H1 (cell line): ENCODE measurements around the gene TOMM34. TPM values are rescaled to one million over a fixed set of nuclear protein-coding genes. Genes with fewer than 3 reads are reported as not detected.

Experiments used
- CTCF ChIA-PET: fragments of 300-600 bp; sonication (Branson Sonifier 250); formaldehyde crosslinking; loops from one replicate; lab custom pipeline; 2021; ENCODE audit not compliant: partially characterized antibody; lab: Charles Lee
- POLR2A ChIA-PET: fragments of 300-600 bp; sonication (Branson Sonifier 250); formaldehyde crosslinking; loops from one replicate; lab custom pipeline; 2021; ENCODE audit warnings: inconsistent platforms; ENCODE audit not compliant: partially characterized antibody; lab: Charles Lee
- DNase-seq, 2 experiments: peaks; one replicate each; pipeline versions ENCODE4 v3.0.0 to v3.0.0-alpha.2; 2010 to 2022; ENCODE audit warnings: low spot score in 2 of 2, low read depth in 1 of 2, mixed read lengths in 1 of 2
- FAIRE-seq: peaks from 2 replicates; lab custom pipeline; 2011; peaks lifted over from hg19 to GRCh38; lab: Jason Lieb, UNC
- H2AFZ ChIP-seq: 2 replicates; pipeline ENCODE4 v1.8.1; 2012; ENCODE audit warnings: low read length, inconsistent platforms
- H2AK5ac ChIP-seq: 2 replicates; pipeline ENCODE4 v1.6.1; 2013; ENCODE audit warnings: low read depth, low read length
- H2BK120ac ChIP-seq: replicated peaks from 2 replicates; pipeline ENCODE3; 2013; ENCODE audit warnings: low read depth, low read length, inconsistent platforms
- H2BK12ac ChIP-seq: 2 replicates; pipeline ENCODE4 v1.6.1; 2013; ENCODE audit warnings: low read depth, low read length
- H2BK15ac ChIP-seq: 2 replicates; pipeline ENCODE4 v1.6.1; 2013; ENCODE audit warnings: low read length
- H2BK20ac ChIP-seq: 2 replicates; pipeline ENCODE4 v1.6.1; 2013; ENCODE audit warnings: low read length
- H2BK5ac ChIP-seq: 2 replicates; pipeline ENCODE4 v1.6.1; 2013; ENCODE audit warnings: low read depth, low read length
- H3K14ac ChIP-seq: 2 replicates; pipeline ENCODE4 v1.6.1; 2013; ENCODE audit warnings: inconsistent platforms; ENCODE audit not compliant: insufficient read length
- H3K18ac ChIP-seq: 2 replicates; pipeline ENCODE4 v1.6.1; 2013; ENCODE audit warnings: low read length; ENCODE audit errors: extremely low read depth
- H3K23ac ChIP-seq: 2 replicates; pipeline ENCODE4 v1.6.1; 2013; ENCODE audit warnings: inconsistent platforms; ENCODE audit not compliant: insufficient read length
- H3K23me2 ChIP-seq: 2 replicates; pipeline ENCODE4 v1.6.1; 2013; ENCODE audit warnings: low read depth, low read length
- H3K27ac ChIP-seq: 2 replicates; pipeline ENCODE4 v1.6.1; 2011; ENCODE audit warnings: low read depth, low read length, inconsistent platforms
- H3K27me3 ChIP-seq, 4 experiments: replicated peaks in 1 of 4; 1 replicate in 1 of 4; 2 replicates in 3 of 4; pipeline versions ENCODE4 v1.6.1 to v1.8.1; 2011 to 2013; ENCODE audit warnings: low read length in 3 of 4, mild to moderate bottlenecking in 3 of 4, inconsistent platforms in 2 of 4, mixed read lengths in 2 of 4, moderate library complexity in 1 of 4; ENCODE audit not compliant: control insufficient read depth in 3 of 4, insufficient read depth in 3 of 4; ENCODE audit errors: extremely low read depth in 1 of 4
- H3K36me3 ChIP-seq, 4 experiments: 2 replicates each; pipeline versions ENCODE4 v1.6.1 to v1.8.1; 2011 to 2013; ENCODE audit warnings: mild to moderate bottlenecking in 4 of 4, low read length in 3 of 4, moderate library complexity in 2 of 4, control low read depth in 1 of 4, inconsistent platforms in 1 of 4; ENCODE audit not compliant: insufficient read depth in 4 of 4, control insufficient read depth in 2 of 4
- H3K4ac ChIP-seq: replicated peaks from 2 replicates; pipeline ENCODE3; 2013; ENCODE audit warnings: low read length, low read depth, mixed read lengths, inconsistent platforms; ENCODE audit not compliant: insufficient read length
- H3K4me1 ChIP-seq, 4 experiments: replicated peaks in 1 of 4; 1 replicate in 1 of 4; 2 replicates in 3 of 4; pipeline versions ENCODE4 v1.6.1 to v1.8.1; 2011 to 2013; ENCODE audit warnings: low read length in 3 of 4, inconsistent platforms in 2 of 4, mixed read lengths in 1 of 4; ENCODE audit not compliant: insufficient read depth in 4 of 4, control insufficient read depth in 3 of 4
- H3K4me2 ChIP-seq, 2 experiments: 2 replicates each; pipeline versions ENCODE4 v1.6.1 to v1.8.1; 2011 to 2013; ENCODE audit warnings: low read depth in 2 of 2, low read length in 2 of 2, control low read depth in 1 of 2, inconsistent platforms in 1 of 2, mild to moderate bottlenecking in 1 of 2; ENCODE audit not compliant: insufficient read depth in 1 of 2
- H3K4me3 ChIP-seq, 4 experiments: fragments of 200-600, 300-600 bp in 1 of 4; sonication (generic), shearing (Covaris generic), sonication (Bioruptor Twin) in 1 of 4; 2 replicates each; pipeline versions ENCODE4 v1.5.1 to v1.8.1; 2011 to 2016; ENCODE audit warnings: low read length in 4 of 4, low read depth in 3 of 4, control low read depth in 2 of 4, inconsistent platforms in 2 of 4, mild to moderate bottlenecking in 2 of 4, mixed read lengths in 1 of 4, moderate library complexity in 1 of 4; ENCODE audit not compliant: insufficient read depth in 2 of 4; ENCODE audit errors: extremely low read depth in 1 of 4
- H3K56ac ChIP-seq: replicated peaks from 2 replicates; pipeline ENCODE3; 2013; ENCODE audit warnings: low read depth, mild to moderate bottlenecking, mixed read lengths, low read length, inconsistent platforms; ENCODE audit not compliant: insufficient read length
- H3K79me1 ChIP-seq: 2 replicates; pipeline ENCODE4 v1.6.1; 2013; ENCODE audit warnings: low read depth, low read length, control low read depth
- H3K79me2 ChIP-seq, 2 experiments: 2 replicates each; pipeline versions ENCODE4 v1.6.1 to v1.8.1; 2012 to 2013; ENCODE audit warnings: low read length in 2 of 2, mild to moderate bottlenecking in 2 of 2, inconsistent platforms in 1 of 2; ENCODE audit not compliant: insufficient read depth in 2 of 2, control insufficient read depth in 1 of 2
- H3K9ac ChIP-seq, 4 experiments: replicated peaks in 1 of 4; 1 replicate in 1 of 4; 2 replicates in 3 of 4; pipeline versions ENCODE4 v1.6.1 to v1.8.1; 2011 to 2013; ENCODE audit warnings: low read depth in 3 of 4, low read length in 3 of 4, control low read depth in 2 of 4, mild to moderate bottlenecking in 2 of 4, moderate library complexity in 2 of 4, inconsistent platforms in 1 of 4; ENCODE audit errors: extremely low read depth in 1 of 4
- H3K9me3 ChIP-seq, 2 experiments: 2 replicates each; pipeline versions ENCODE4 v1.6.1 to v1.8.1; 2012 to 2013; ENCODE audit warnings: mild to moderate bottlenecking in 2 of 2, moderate library complexity in 2 of 2, control low read depth in 1 of 2, inconsistent platforms in 1 of 2, low read depth in 1 of 2, low read length in 1 of 2, mixed read lengths in 1 of 2; ENCODE audit not compliant: insufficient read depth in 2 of 2
- H4K20me1 ChIP-seq, 2 experiments: replicated peaks in 1 of 2; 2 replicates each; pipeline versions ENCODE3 to v1.8.1; 2011 to 2013; ENCODE audit warnings: inconsistent platforms in 2 of 2, low read length in 2 of 2, mild to moderate bottlenecking in 1 of 2; ENCODE audit not compliant: insufficient read depth in 2 of 2, control insufficient read depth in 1 of 2
- H4K5ac ChIP-seq: 2 replicates; pipeline ENCODE4 v1.6.1; 2013; ENCODE audit warnings: low read length, low read depth, mixed read lengths, inconsistent platforms; ENCODE audit not compliant: insufficient read length
- H4K8ac ChIP-seq: 2 replicates; pipeline ENCODE4 v1.8.0; 2013; ENCODE audit warnings: mild to moderate bottlenecking, moderate library complexity, low read length, inconsistent platforms; ENCODE audit not compliant: insufficient read depth; ENCODE audit errors: extremely low read depth
- H4K91ac ChIP-seq: replicated peaks from 2 replicates; pipeline ENCODE3; 2013; ENCODE audit warnings: low read length, mixed read lengths, inconsistent platforms; ENCODE audit not compliant: insufficient read length
- CREB1 ChIP-seq: IDR thresholded peaks from 2 replicates; pipeline ENCODE4 v1.6.1; 2012; ENCODE audit warnings: inconsistent platforms
- CTBP2 ChIP-seq: IDR thresholded peaks from 2 replicates; pipeline ENCODE4 v1.7.0; 2011; ENCODE audit warnings: borderline replicate concordance, mild to moderate bottlenecking, moderate library complexity, mixed read lengths, low read length; ENCODE audit not compliant: insufficient read depth, insufficient read length
- E2F6 ChIP-seq: IDR thresholded peaks from 2 replicates; pipeline ENCODE4 v1.6.1; 2012; ENCODE audit warnings: inconsistent platforms
- JUN ChIP-seq: IDR thresholded peaks from 2 replicates; pipeline ENCODE4 v1.6.1; 2011; ENCODE audit warnings: low read depth, mild to moderate bottlenecking, improper control_type of control experiment, low read length
- NANOG ChIP-seq: IDR thresholded peaks from 2 replicates; pipeline ENCODE4 v1.6.1; 2011; ENCODE audit warnings: low read length, low read depth, mild to moderate bottlenecking, inconsistent platforms; ENCODE audit not compliant: insufficient read depth, poor library complexity, severe bottlenecking
- RFX5 ChIP-seq: IDR thresholded peaks from 2 replicates; pipeline ENCODE4 v1.6.1; 2011; ENCODE audit warnings: low read depth, low read length, improper control_type of control experiment, borderline replicate concordance
- RXRA ChIP-seq: IDR thresholded peaks from 2 replicates; pipeline ENCODE4 v1.6.1; 2011; ENCODE audit warnings: low read depth, mild to moderate bottlenecking, low read length, moderate library complexity; ENCODE audit not compliant: insufficient read depth
- SIX5 ChIP-seq: IDR thresholded peaks from 2 replicates; pipeline ENCODE4 v1.6.1; 2011; ENCODE audit warnings: mild to moderate bottlenecking, low read depth, low read length
- SP4 ChIP-seq: IDR thresholded peaks from 2 replicates; pipeline ENCODE4 v1.6.1; 2012; ENCODE audit warnings: low read length, inconsistent platforms
- TCF12 ChIP-seq: IDR thresholded peaks from 2 replicates; pipeline ENCODE4 v1.6.1; 2011; ENCODE audit warnings: low read depth, mild to moderate bottlenecking, low read length
- WGBS, 2 experiments: shearing (Covaris generic) in 1 of 2; methylation state at CpG; one replicate each; pipeline versions ENCODE4 v1.1.6 to v1.1.7; 2013 to 2015; ENCODE audit warnings: low lambda C conversion rate in 2 of 2, mixed read lengths in 2 of 2, inconsistent platforms in 1 of 2, low coverage in 1 of 2, missing lambda C conversion rate in 1 of 2; ENCODE audit not compliant: insufficient replicate concordance in 2 of 2, insufficient coverage in 1 of 2, insufficient read length in 1 of 2; ENCODE audit errors: extremely low coverage in 1 of 2, missing lambda C conversion rate in 1 of 2; 5-methylcytosine and 5-hydroxymethylcytosine counted together
- polyA plus RNA-seq, 7 experiments: library from polyadenylated mRNA; depleted of rRNA in 3 of 7; stranded (reverse) in 5 of 7; unstranded in 2 of 7; fragments of >200 nt in 5 of 7; fragments of 200-250 nt in 2 of 7; gene quantifications; 1 replicate in 5 of 7; 2 replicates in 1 of 7; 4 replicates in 1 of 7; pipeline versions ENCODE4 v1.2.1 to v1.2.3, GENCODE V29; 2011 to 2013; ENCODE audit warnings: missing spikeins in 2 of 7, mixed read lengths in 2 of 7
- total RNA-seq: library from RNA; stranded (reverse); fragmentation: NEBNext Ultra II Directional; extraction: Animal tissue kit (Norgen Biotek cat#: 25700); gene quantifications from 2 replicates; pipeline ENCODE4 v1.2.1, GENCODE V29; 2021

The TOMM34 gene
- total and polyA plus RNA-seq, 2 of the 8 experiments (the other 6 are each of a cell fraction or from before 2014, with no cell fraction given), result 32.1 to 35.1 TPM

DNA sequence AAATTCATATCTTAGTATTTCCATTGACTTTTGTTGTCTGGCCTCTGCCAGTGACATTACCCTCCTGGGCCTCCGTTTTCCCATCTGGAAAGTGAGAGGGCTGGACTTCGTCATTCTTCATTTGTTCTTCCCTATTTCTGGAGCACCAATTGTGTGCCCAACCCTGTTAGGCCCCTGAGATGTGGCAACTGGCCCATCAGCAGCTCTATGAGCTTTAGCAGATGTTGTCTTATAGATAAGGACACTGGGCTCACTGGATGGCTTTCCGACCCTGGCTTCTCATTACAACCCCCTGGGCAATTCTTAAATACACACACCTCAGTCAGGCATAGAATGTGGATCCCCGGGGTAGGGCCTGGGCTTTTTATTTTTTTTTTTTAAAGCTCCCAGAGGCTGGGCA is 35.7 kb downstream of the TOMM34 start:
- no peak overlapping the region for H2BK15ac ChIP-seq
- H4K5ac ChIP-seq, result no peak overlapping the region
- DNase-seq, result no peak
- no peak overlapping the region for H2AK5ac ChIP-seq
- 85% methylated on average over 4 of the region's 4 CpGs; no CpG with 5 or more reads in 1 of the 2 experiments for WGBS, 2 experiments
- H3K9ac ChIP-seq, result no peak overlapping the region
- H3K23ac ChIP-seq, result no peak overlapping the region
- no peak overlapping the region for H2AFZ ChIP-seq
- CTCF ChIA-PET, result interaction anchor here (0.6 to 2.1 kb wide), 6 partner anchors 14 to 850 kb away, joined by 3 to 8 read pairs (median 4); no protein-coding TSS in a partner anchor
- no peaks in the 10 kb centered on the region for H3K4me1 ChIP-seq
- H3K9me3 ChIP-seq, result no peaks in the 10 kb centered on the region
- H3K27ac ChIP-seq, result no peak overlapping the region
- H3K79me1 ChIP-seq, result no peaks in the 10 kb centered on the region
- H3K4ac ChIP-seq, result no peak overlapping the region
- no peak overlapping the region for H2BK5ac ChIP-seq
- H2BK120ac ChIP-seq, result no peak overlapping the region
- no peak overlapping the region for H3K18ac ChIP-seq
- no peak overlapping the region for H3K56ac ChIP-seq
- H3K4me2 ChIP-seq, result no peak overlapping the region
- H3K23me2 ChIP-seq, result no peaks in the 10 kb centered on the region
- H3K27me3 ChIP-seq, result no peaks in the 10 kb centered on the region
- H3K79me2 ChIP-seq, result no peaks in the 10 kb centered on the region
- POLR2A ChIA-PET, result interaction anchor here (1.5 to 1.7 kb wide), 4 partner anchors 9 to 23 kb away, joined by 3 to 5 read pairs (median 4); no protein-coding TSS in a partner anchor
- H3K14ac ChIP-seq, result no peak overlapping the region
- no peak overlapping the region for H2BK12ac ChIP-seq
- no peak for FAIRE-seq
- TF ChIP-seq RFX5, result no peak
- TF ChIP-seq SIX5, result no peak
- no peak for TF ChIP-seq E2F6
- no peak for TF ChIP-seq CTBP2
- no peak for TF ChIP-seq SP4
- TF ChIP-seq RXRA, result no peak
- TF ChIP-seq JUN, result no peak
- no peak for TF ChIP-seq CREB1
- no peak for TF ChIP-seq NANOG
- no peak for TF ChIP-seq TCF12
- H4K91ac ChIP-seq, result no peak overlapping the region
- no peak overlapping the region for H4K8ac ChIP-seq
- no peak overlapping the region for H2BK20ac ChIP-seq
- H4K20me1 ChIP-seq, result peaks cover 0 to 3% of the 10 kb centered on the region in 2 experiments
- no peak overlapping the region for H3K4me3 ChIP-seq
- H3K36me3 ChIP-seq, result peaks cover 3 to 52% (median 20%) of the 10 kb centered on the region in 4 experiments; a peak in 6 of 8 replicates
